Measurements from ENCODE around the gene CAMK2N2.
A peak's percentile ranks its signal among the peaks of the same experiment; 100 is the strongest.

Gene CAMK2N2

GRCh38 chr3:184241141-184241446, 20.3 kb downstream of the CAMK2N2 start:
- H3K9me3 ChIP-seq (ENCODE audit: control insufficient read depth in 1 of 2, low read length in 2 of 2), result no peaks in the 10 kb centered on the region
- no peaks in the 10 kb centered on the region for H3K27me3 ChIP-seq (ENCODE audit: control insufficient read depth in 1 of 2, insufficient read depth in 2 of 2, low read length in 2 of 2)
- peaks cover 25 to 39% of the 10 kb centered on the region in 2 donors for H3K36me3 ChIP-seq (ENCODE audit: control insufficient read depth in 1 of 2, insufficient read depth in 2 of 2, low read length in 2 of 2)
- H3K27ac ChIP-seq (ENCODE audit: low read depth, low read length), result no peak overlapping the region
- H3K4me1 ChIP-seq (ENCODE audit: control insufficient read depth in 1 of 2, insufficient read depth in 2 of 2, low read length in 2 of 2), result peaks cover 0 to 17% of the 10 kb centered on the region in 2 donors
- no peak overlapping the region for H3K9ac ChIP-seq (ENCODE audit: low read depth in 1 of 2, low read length in 2 of 2)
- H3K4me3 ChIP-seq (ENCODE audit: low read depth in 1 of 2, low read length in 2 of 2), result peak overlapping the region in 1 of 2 donors; percentile 54

GRCh38 chr3:184240384-184241140, 20.8 kb downstream of the CAMK2N2 start:
- H3K9ac ChIP-seq (ENCODE audit: low read depth in 1 of 2, low read length in 2 of 2), result no peak overlapping the region
- no peak overlapping the region for H3K4me3 ChIP-seq (ENCODE audit: low read depth in 1 of 2, low read length in 2 of 2)
- no peaks in the 10 kb centered on the region for H3K9me3 ChIP-seq (ENCODE audit: control insufficient read depth in 1 of 2, low read length in 2 of 2)
- peaks cover 0 to 17% of the 10 kb centered on the region in 2 donors for H3K4me1 ChIP-seq (ENCODE audit: control insufficient read depth in 1 of 2, insufficient read depth in 2 of 2, low read length in 2 of 2)
- H3K27ac ChIP-seq (ENCODE audit: low read depth, low read length), result no peak overlapping the region
- peaks cover 25 to 37% of the 10 kb centered on the region in 2 donors for H3K36me3 ChIP-seq (ENCODE audit: control insufficient read depth in 1 of 2, insufficient read depth in 2 of 2, low read length in 2 of 2)
- H3K27me3 ChIP-seq (ENCODE audit: control insufficient read depth in 1 of 2, insufficient read depth in 2 of 2, low read length in 2 of 2), result no peaks in the 10 kb centered on the region

DNA sequence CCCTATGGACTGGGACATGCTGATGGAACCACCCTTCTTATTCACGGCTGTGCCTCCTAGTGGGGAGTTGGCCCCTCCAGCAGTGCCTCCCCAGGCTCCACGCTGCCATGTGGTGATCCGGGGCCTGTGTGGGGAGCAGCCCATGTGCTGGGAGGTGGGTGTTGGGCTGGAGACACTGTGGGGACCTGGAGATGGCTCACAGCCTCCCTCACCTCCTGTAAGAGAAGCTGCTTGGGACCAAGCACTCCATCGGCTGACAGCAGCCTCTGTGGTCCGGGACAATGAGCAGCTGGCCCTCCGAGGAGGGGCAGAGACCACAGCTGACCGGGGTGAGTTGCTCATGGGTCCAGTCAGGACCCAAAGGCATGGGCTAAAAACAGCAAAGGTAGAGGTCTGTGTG, 21.6 kb downstream of the CAMK2N2 start:
- H3K4me3 ChIP-seq (ENCODE audit: low read depth in 1 of 2, low read length in 2 of 2), result no peak overlapping the region
- H3K36me3 ChIP-seq (ENCODE audit: control insufficient read depth in 1 of 2, insufficient read depth in 2 of 2, low read length in 2 of 2), result peaks cover 17 to 28% of the 10 kb centered on the region in 2 donors
- H3K9me3 ChIP-seq (ENCODE audit: control insufficient read depth in 1 of 2, low read length in 2 of 2), result no peaks in the 10 kb centered on the region
- no peaks in the 10 kb centered on the region for H3K27me3 ChIP-seq (ENCODE audit: control insufficient read depth in 1 of 2, insufficient read depth in 2 of 2, low read length in 2 of 2)
- no peak overlapping the region for H3K27ac ChIP-seq (ENCODE audit: low read depth, low read length)
- H3K4me1 ChIP-seq (ENCODE audit: control insufficient read depth in 1 of 2, insufficient read depth in 2 of 2, low read length in 2 of 2), result peaks cover 0 to 17% of the 10 kb centered on the region in 2 donors
- H3K9ac ChIP-seq (ENCODE audit: low read depth in 1 of 2, low read length in 2 of 2), result no peak overlapping the region

- Histone ChIP-seq H3K27me3 (ENCODE audit: control insufficient read depth in 1 of 2, insufficient read depth in 2 of 2, low read length in 2 of 2) (no peaks in the 10 kb centered on the region), H3K9ac (ENCODE audit: low read depth in 1 of 2, low read length in 2 of 2) (no peak overlapping the region), H3K4me1 (ENCODE audit: control insufficient read depth in 1 of 2, insufficient read depth in 2 of 2, low read length in 2 of 2) (peaks cover 0 to 17% of the 10 kb centered on the region in 2 donors), H3K36me3 (ENCODE audit: control insufficient read depth in 1 of 2, insufficient read depth in 2 of 2, low read length in 2 of 2) (peaks cover 13 to 24% of the 10 kb centered on the region in 2 donors), H3K9me3 (ENCODE audit: control insufficient read depth in 1 of 2, low read length in 2 of 2) (no peaks in the 10 kb centered on the region), H3K4me3 (ENCODE audit: low read depth in 1 of 2, low read length in 2 of 2) (no peak overlapping the region), H3K27ac (ENCODE audit: low read depth, low read length) (no peak overlapping the region)
These were observed 22.1 kb downstream of the CAMK2N2 start for GRCh38 chr3:184239221-184239620.

DNA sequence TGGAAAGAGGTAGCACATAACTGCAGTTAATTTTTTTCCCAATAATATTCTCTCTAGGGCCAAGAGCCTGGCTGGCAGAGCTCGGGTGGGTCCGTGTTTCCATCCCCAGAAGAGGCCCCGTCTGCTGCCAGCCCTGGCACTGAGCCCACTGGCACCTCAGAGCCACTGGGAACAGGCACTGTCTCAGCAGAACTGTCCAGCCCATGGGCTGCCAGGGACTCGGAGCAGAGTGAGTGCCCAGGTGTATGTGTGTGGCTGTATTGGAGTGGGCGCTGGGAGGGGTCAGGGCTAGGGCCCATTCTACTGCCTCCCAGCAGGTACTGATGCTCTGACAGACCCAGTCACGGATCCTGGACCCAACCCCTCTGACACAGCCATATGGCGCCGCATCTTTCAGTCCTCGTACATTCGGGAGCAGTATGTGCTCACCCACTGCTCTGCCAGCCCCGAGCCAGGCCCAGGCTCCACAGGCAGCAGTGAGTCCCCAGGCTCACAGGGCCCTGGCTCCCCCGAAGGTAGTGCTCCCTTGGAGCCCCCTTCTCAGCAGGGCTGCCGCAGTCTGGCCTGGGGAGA, 23.0 kb downstream of the CAMK2N2 start:
- Histone ChIP-seq H3K9ac (ENCODE audit: low read depth in 1 of 2, low read length in 2 of 2) (no peak overlapping the region), H3K4me3 (ENCODE audit: low read depth in 1 of 2, low read length in 2 of 2) (no peak overlapping the region), H3K9me3 (ENCODE audit: control insufficient read depth in 1 of 2, low read length in 2 of 2) (no peaks in the 10 kb centered on the region), H3K36me3 (ENCODE audit: control insufficient read depth in 1 of 2, insufficient read depth in 2 of 2, low read length in 2 of 2) (peaks cover 7 to 15% of the 10 kb centered on the region in 2 donors), H3K27me3 (ENCODE audit: control insufficient read depth in 1 of 2, insufficient read depth in 2 of 2, low read length in 2 of 2) (peaks cover 0 to 4% of the 10 kb centered on the region in 2 donors), H3K27ac (ENCODE audit: low read depth, low read length) (no peak overlapping the region), H3K4me1 (ENCODE audit: control insufficient read depth in 1 of 2, insufficient read depth in 2 of 2, low read length in 2 of 2) (peaks cover 0 to 17% of the 10 kb centered on the region in 2 donors)

- Histone ChIP-seq H3K4me3 (ENCODE audit: low read depth in 1 of 2, low read length in 2 of 2) (no peak overlapping the region), H3K36me3 (ENCODE audit: control insufficient read depth in 1 of 2, insufficient read depth in 2 of 2, low read length in 2 of 2) (peaks cover 1 to 9% of the 10 kb centered on the region in 2 donors), H3K9ac (ENCODE audit: low read depth in 1 of 2, low read length in 2 of 2) (no peak overlapping the region), H3K9me3 (ENCODE audit: control insufficient read depth in 1 of 2, low read length in 2 of 2) (no peaks in the 10 kb centered on the region), H3K27me3 (ENCODE audit: control insufficient read depth in 1 of 2, insufficient read depth in 2 of 2, low read length in 2 of 2) (peaks cover 0 to 6% of the 10 kb centered on the region in 2 donors), H3K4me1 (ENCODE audit: control insufficient read depth in 1 of 2, insufficient read depth in 2 of 2, low read length in 2 of 2) (peaks cover 0 to 17% of the 10 kb centered on the region in 2 donors), H3K27ac (ENCODE audit: low read depth, low read length) (no peak overlapping the region)
These were observed 23.5 kb downstream of the CAMK2N2 start for GRCh38 chr3:184237807-184238206.

GRCh38 chr3:184237211-184237610, 24.1 kb downstream of the CAMK2N2 start:
- Histone ChIP-seq H3K9ac (ENCODE audit: low read depth in 1 of 2, low read length in 2 of 2) (no peak overlapping the region), H3K27ac (ENCODE audit: low read depth, low read length) (no peak overlapping the region), H3K9me3 (ENCODE audit: control insufficient read depth in 1 of 2, low read length in 2 of 2) (no peaks in the 10 kb centered on the region), H3K4me1 (ENCODE audit: control insufficient read depth in 1 of 2, insufficient read depth in 2 of 2, low read length in 2 of 2) (peaks cover 0 to 17% of the 10 kb centered on the region in 2 donors), H3K36me3 (ENCODE audit: control insufficient read depth in 1 of 2, insufficient read depth in 2 of 2, low read length in 2 of 2) (peaks cover 0 to 3% of the 10 kb centered on the region in 2 donors), H3K4me3 (ENCODE audit: low read depth in 1 of 2, low read length in 2 of 2) (no peak overlapping the region), H3K27me3 (ENCODE audit: control insufficient read depth in 1 of 2, insufficient read depth in 2 of 2, low read length in 2 of 2) (peaks cover 0 to 11% of the 10 kb centered on the region in 2 donors)

- Histone ChIP-seq H3K9ac (ENCODE audit: low read depth in 1 of 2, low read length in 2 of 2) (no peak overlapping the region), H3K27me3 (ENCODE audit: control insufficient read depth in 1 of 2, insufficient read depth in 2 of 2, low read length in 2 of 2) (peaks cover 4 to 16% of the 10 kb centered on the region in 2 donors)
These were observed 24.7 kb downstream of the CAMK2N2 start for GRCh38 chr3:184236636-184237035.

GRCh38 chr3:184236033-184236410, 25.3 kb downstream of the CAMK2N2 start:
- Histone ChIP-seq H3K36me3 (ENCODE audit: control insufficient read depth in 1 of 2, insufficient read depth in 2 of 2, low read length in 2 of 2) (no peaks in the 10 kb centered on the region), H3K4me1 (ENCODE audit: control insufficient read depth in 1 of 2, insufficient read depth in 2 of 2, low read length in 2 of 2) (peaks cover 0 to 9% of the 10 kb centered on the region in 2 donors), H3K4me3 (ENCODE audit: low read depth in 1 of 2, low read length in 2 of 2) (no peak overlapping the region), H3K9ac (ENCODE audit: low read depth in 1 of 2, low read length in 2 of 2) (no peak overlapping the region), H3K27ac (ENCODE audit: low read depth, low read length) (no peak overlapping the region), H3K27me3 (ENCODE audit: control insufficient read depth in 1 of 2, insufficient read depth in 2 of 2, low read length in 2 of 2) (peaks cover 10 to 23% of the 10 kb centered on the region in 2 donors), H3K9me3 (ENCODE audit: control insufficient read depth in 1 of 2, low read length in 2 of 2) (no peaks in the 10 kb centered on the region)

More at GRCh38 chr3:184236636-184237035, 24.7 kb downstream of the CAMK2N2 start:
- Histone ChIP-seq H3K4me3 (ENCODE audit: low read depth in 1 of 2, low read length in 2 of 2) (no peak overlapping the region), H3K27ac (ENCODE audit: low read depth, low read length) (no peak overlapping the region), H3K9me3 (ENCODE audit: control insufficient read depth in 1 of 2, low read length in 2 of 2) (no peaks in the 10 kb centered on the region), H3K36me3 (ENCODE audit: control insufficient read depth in 1 of 2, insufficient read depth in 2 of 2, low read length in 2 of 2) (no peaks in the 10 kb centered on the region), H3K4me1 (ENCODE audit: control insufficient read depth in 1 of 2, insufficient read depth in 2 of 2, low read length in 2 of 2) (peaks cover 0 to 14% of the 10 kb centered on the region in 2 donors)

DNA sequence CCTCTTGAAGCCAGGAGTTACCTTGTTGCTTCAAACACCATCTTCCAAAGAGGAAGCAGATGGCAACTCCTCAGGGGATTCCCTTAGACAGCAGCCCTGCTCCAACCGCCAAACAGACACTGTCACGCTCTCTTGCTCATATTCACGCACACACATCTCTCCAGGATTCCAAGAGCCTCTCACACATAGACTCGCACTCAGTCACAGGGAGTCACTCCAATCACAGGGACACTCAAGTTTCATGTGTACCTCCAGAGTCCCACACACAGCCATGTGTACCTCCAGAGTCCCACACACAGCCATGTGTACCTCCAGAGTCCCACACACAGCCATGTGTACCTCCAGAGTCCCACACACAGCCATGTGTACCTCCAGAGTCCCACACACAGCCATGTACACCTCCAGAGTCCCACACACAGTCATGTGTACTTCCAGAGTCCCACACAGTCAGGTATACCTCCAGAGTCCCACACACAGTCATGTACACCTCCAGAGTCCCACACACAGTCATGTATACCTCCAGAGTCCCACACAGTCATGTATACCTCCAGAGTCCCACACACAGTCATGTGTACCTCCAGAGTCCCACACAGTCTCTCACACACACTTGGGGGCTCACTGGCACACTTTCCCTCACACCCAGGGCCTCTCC, 25.8 kb downstream of the CAMK2N2 start:
- H3K9me3 ChIP-seq (ENCODE audit: control insufficient read depth in 1 of 2, low read length in 2 of 2), result no peaks in the 10 kb centered on the region
- H3K27ac ChIP-seq (ENCODE audit: low read depth, low read length), result no peak overlapping the region
- no peaks in the 10 kb centered on the region for H3K36me3 ChIP-seq (ENCODE audit: control insufficient read depth in 1 of 2, insufficient read depth in 2 of 2, low read length in 2 of 2)
- peaks cover 15 to 26% of the 10 kb centered on the region in 2 donors for H3K27me3 ChIP-seq (ENCODE audit: control insufficient read depth in 1 of 2, insufficient read depth in 2 of 2, low read length in 2 of 2)
- no peak overlapping the region for H3K4me3 ChIP-seq (ENCODE audit: low read depth in 1 of 2, low read length in 2 of 2)
- no peak overlapping the region for H3K9ac ChIP-seq (ENCODE audit: low read depth in 1 of 2, low read length in 2 of 2)
- peaks cover 0 to 7% of the 10 kb centered on the region in 2 donors for H3K4me1 ChIP-seq (ENCODE audit: control insufficient read depth in 1 of 2, insufficient read depth in 2 of 2, low read length in 2 of 2)

Data from duodenal mucosa (tissue), 2 donors.